GM12878 (cell line): ENCODE measurements around the gene BBC3. TPM values are rescaled to one million over a fixed set of nuclear protein-coding genes. Genes with fewer than 3 reads are reported as not detected.

ENCODE experiments used
- ATAC-seq: fragments of 200-7000 bp; cut with Tn5 transposase; 3 replicates; pipeline ENCODE4 v1.9.1; 2020; ENCODE audit warnings: mild to moderate bottlenecking, moderate library complexity
- BruUV-seq: library from RNA; stranded (reverse); fragments of 400-500 nt; replicated peaks from 2 replicates; lab custom pipeline; 2021; lab: Mats Ljungman, UMichigan
- CTCF ChIA-PET: fragments of 300-600 bp; sonication (Branson Sonifier 250); formaldehyde crosslinking; extraction: SDS; loops from one replicate; lab custom pipeline; 2021; ENCODE audit warnings: inconsistent platforms; lab: Yijun Ruan, JAX
- POLR2A ChIA-PET: fragments of 350-600 bp; formaldehyde crosslinking; extraction: SDS; loops from one replicate; lab custom pipeline; 2021; ENCODE audit warnings: inconsistent platforms; lab: Charles Lee
- RAD21 ChIA-PET: fragments of 300-600 bp; sonication (Branson Sonifier 250); formaldehyde crosslinking; loops from one replicate; lab custom pipeline; 2023; ENCODE audit warnings: antibody characterized with exemption; ENCODE audit not compliant: unreplicated experiment; lab: Charles Lee
- SMC1A ChIA-PET: fragments of 300-600 bp; sonication (Branson Sonifier 250); formaldehyde crosslinking; loops from one replicate; lab custom pipeline; 2023; ENCODE audit not compliant: unreplicated experiment, uncharacterized antibody; lab: Charles Lee
- DNase-seq: peaks from one replicate; pipeline ENCODE4 v3.0.0-alpha.2; 2011; ENCODE audit warnings: low read depth, low spot score
- FAIRE-seq: peaks from 3 replicates; lab custom pipeline; 2011; peaks lifted over from hg19 to GRCh38; lab: Jason Lieb, UNC
- H2AFZ ChIP-seq: 2 replicates; pipeline ENCODE4 v1.6.0; 2011; ENCODE audit warnings: low read depth, low read length, control low read depth; ENCODE audit not compliant: control insufficient read depth
- H3K27ac ChIP-seq: 2 replicates; pipeline ENCODE4 v1.5.1; 2011; ENCODE audit warnings: control low read depth; ENCODE audit not compliant: control insufficient read depth, insufficient read depth
- H3K27me3 ChIP-seq, 2 experiments: replicated peaks in 1 of 2; 2 replicates each; pipeline versions ENCODE4 v1.6.0 to v1.6.1; 2011; ENCODE audit warnings: low read length in 1 of 2; ENCODE audit not compliant: control insufficient read depth in 2 of 2, insufficient read depth in 2 of 2
- H3K36me3 ChIP-seq, 2 experiments: 2 replicates each; pipeline ENCODE4 v1.5.1; 2011; ENCODE audit warnings: low read length in 1 of 2; ENCODE audit not compliant: control insufficient read depth in 2 of 2, insufficient read depth in 2 of 2
- H3K4me1 ChIP-seq: 2 replicates; pipeline ENCODE4 v1.6.1; 2011; ENCODE audit warnings: mild to moderate bottlenecking, low read length, moderate library complexity, mixed read lengths; ENCODE audit not compliant: control insufficient read depth, insufficient read depth
- H3K4me2 ChIP-seq: 2 replicates; pipeline ENCODE4 v1.6.0; 2011; ENCODE audit warnings: control low read depth; ENCODE audit not compliant: control insufficient read depth, insufficient read depth
- H3K4me3 ChIP-seq: fragments of 200-600 bp; sonication (generic); 2 replicates; pipeline ENCODE4 v1.5.1; 2016
- H3K79me2 ChIP-seq: 2 replicates; pipeline ENCODE4 v1.6.0; 2011; ENCODE audit warnings: low read length; ENCODE audit not compliant: control insufficient read depth, insufficient read depth
- H3K9ac ChIP-seq: 2 replicates; pipeline ENCODE4 v1.8.0; 2011; ENCODE audit warnings: low read length, control low read depth, mixed read lengths; ENCODE audit not compliant: control insufficient read depth, insufficient read depth
- H3K9me3 ChIP-seq: replicated peaks from 3 replicates; pipeline ENCODE4 v1.5.1; 2011; ENCODE audit warnings: mild to moderate bottlenecking, low read length; ENCODE audit not compliant: control insufficient read depth, insufficient read depth
- H4K20me1 ChIP-seq: 2 replicates; pipeline ENCODE4 v1.6.0; 2011; ENCODE audit not compliant: control insufficient read depth, insufficient read depth
- ATF3 ChIP-seq: IDR thresholded peaks from 2 replicates; pipeline ENCODE4 v1.6.1; 2011; ENCODE audit warnings: low read depth, mild to moderate bottlenecking, low read length, moderate library complexity, borderline replicate concordance; ENCODE audit errors: extremely low read depth
- ATF7 ChIP-seq: fragments of 450-650 bp; IDR thresholded peaks from 2 replicates; pipeline ENCODE4 v1.6.1; 2016; ENCODE audit warnings: low read depth, mild to moderate bottlenecking
- CHD2 ChIP-seq: IDR thresholded peaks from 2 replicates; pipeline ENCODE4 v1.6.1; 2011; ENCODE audit warnings: low read depth, low read length, improper control_type of control experiment, borderline replicate concordance
- ESRRA ChIP-seq: IDR thresholded peaks from 2 replicates; pipeline ENCODE4 v1.6.1; 2012; ENCODE audit warnings: mild to moderate bottlenecking, low read length, improper control_type of control experiment
- FOS ChIP-seq: IDR thresholded peaks from 3 replicates; pipeline ENCODE4 v1.6.1; 2011; ENCODE audit warnings: borderline replicate concordance; ENCODE audit not compliant: insufficient read length; ENCODE audit errors: extremely low read depth
- LARP7 ChIP-seq: fragments of 450-650 bp; IDR thresholded peaks from 2 replicates; pipeline ENCODE4 v1.6.1; 2017; ENCODE audit warnings: mild to moderate bottlenecking
- MYB ChIP-seq: fragments of 150-350 bp; IDR thresholded peaks from 2 replicates; pipeline ENCODE4 v1.6.1; 2014; ENCODE audit warnings: mild to moderate bottlenecking, low read depth, low read length, borderline replicate concordance
- PBX3 ChIP-seq: IDR thresholded peaks from 2 replicates; pipeline ENCODE4 v1.6.1; 2011; ENCODE audit warnings: mild to moderate bottlenecking, low read depth, low read length, moderate library complexity; ENCODE audit not compliant: insufficient replicate concordance
- RBBP5 ChIP-seq: fragments of 200-600 bp; sonication (generic); conservative IDR thresholded peaks from 2 replicates; pipeline ENCODE4 v1.6.1; 2016
- RCOR1 ChIP-seq: conservative IDR thresholded peaks from 2 replicates; pipeline ENCODE4 v1.6.1; 2012; ENCODE audit warnings: low read depth, low read length, improper control_type of control experiment
- SIN3A ChIP-seq: IDR thresholded peaks from 2 replicates; pipeline ENCODE4 v1.6.1; 2012; ENCODE audit warnings: low read depth, low read length, improper control_type of control experiment
- SPI1 ChIP-seq: IDR thresholded peaks from 2 replicates; pipeline ENCODE4 v1.6.1; 2011; ENCODE audit warnings: low read depth, mild to moderate bottlenecking, low read length, moderate library complexity, borderline replicate concordance; ENCODE audit not compliant: insufficient read depth
- SRF ChIP-seq, 2 experiments: IDR thresholded peaks; 2 replicates each; pipeline ENCODE4 v1.6.1; 2011; ENCODE audit warnings: low read depth in 2 of 2, low read length in 2 of 2, mild to moderate bottlenecking in 1 of 2, moderate library complexity in 1 of 2
- ZBED1 ChIP-seq: IDR thresholded peaks from 2 replicates; pipeline ENCODE4 v1.6.1; 2016; ENCODE audit warnings: borderline replicate concordance
- WGBS: methylation state at CpG from one replicate; pipeline ENCODE4 v1.1.6; 2016; ENCODE audit warnings: low lambda C conversion rate; ENCODE audit not compliant: insufficient replicate concordance, insufficient coverage; ENCODE audit errors: missing lambda C conversion rate; 5-methylcytosine and 5-hydroxymethylcytosine counted together
- in situ Hi-C: fragments of 300-500 bp; cut with MboI; formaldehyde crosslinking; loops from 9 replicates; pipeline ENCODE4 v1.14.3; 2018; ENCODE audit warnings: mixed read lengths
- intact Hi-C: fragments of 100-400 bp; cut with micrococcal nuclease; formaldehyde crosslinking; loops from one replicate; pipeline ENCODE4 v1.14.2; 2022; ENCODE audit not compliant: unreplicated experiment
- polyA plus RNA-seq, 11 experiments: library from polyadenylated mRNA; depleted of rRNA in 4 of 11; unstranded in 6 of 11; stranded (reverse) in 5 of 11; fragments of >200 nt; fragmentation: Nextera tagmentation in 4 of 11; fragmentation: Illumina TruSeq in 1 of 11; extraction: Ambion mirVana in 4 of 11; extraction: Trizol in 1 of 11; gene quantifications; 1 replicate in 1 of 11; 2 replicates in 10 of 11; pipeline versions ENCODE4 v1.2.1 to v1.2.3, GENCODE V29; 2011 to 2016; ENCODE audit warnings: inconsistent platforms in 2 of 11, missing spikeins in 2 of 11, low read depth in 1 of 11
- total RNA-seq, 4 experiments: library from RNA; depleted of rRNA in 3 of 4; stranded (reverse); fragments of >200 nt in 3 of 4; fragmentation: Illumina TruSeq in 1 of 4; extraction: Trizol in 1 of 4; gene quantifications; 2 replicates each; pipeline versions ENCODE4 v1.2.1 to v1.2.3, GENCODE V29; 2013 to 2021

The BBC3 gene
- total and polyA plus RNA-seq, 10 of the 15 experiments (the other 5 are each of a cell fraction or from before 2014, with no cell fraction given), result 0.10 to 17.9 (median 7.5) TPM

GRCh38 chr19:47260476-47260875, 29.5 kb upstream of the BBC3 start:
- ChIA-PET RAD21 (no interaction called here), POLR2A (interaction anchor here (1.2 kb wide), 1 partner anchor 12 kb away, joined by 3 read pairs; no protein-coding TSS in a partner anchor), CTCF (interaction anchor here (2.4 kb wide), 1 partner anchor 14 kb away, joined by 13 read pairs; no protein-coding TSS in a partner anchor), SMC1A (no interaction called here)
- Histone ChIP-seq H4K20me1 (no peaks in the 10 kb centered on the region), H3K4me3 (no peak overlapping the region), H3K4me1 (peaks cover 15% of the 10 kb centered on the region), H3K4me2 (no peak overlapping the region), H3K79me2 (peaks cover 9% of the 10 kb centered on the region), H3K9ac (no peak overlapping the region), H3K27me3 (no peaks in the 10 kb centered on the region), H2AFZ (no peak overlapping the region), H3K36me3 (peaks cover 9 to 12% of the 10 kb centered on the region in 2 experiments; a peak in 3 of 4 replicates), H3K27ac (no peak overlapping the region), H3K9me3 (no peaks in the 10 kb centered on the region)
- no TSS peak for BruUV-seq
- ATAC-seq, result no peak
- intact Hi-C loops, result no loop called here
- no peak for FAIRE-seq
- no peak for DNase-seq
- in situ Hi-C loops, result no loop called here
- 90% methylated on average over 15 of the region's 17 CpGs for WGBS
- TF ChIP-seq SIN3A (no peak), ATF3 (no peak), CHD2 (no peak), SRF (IDR thresholded peaks at IDR 0.05; ENCODE audit: low read depth in 2 of 2, low read length in 2 of 2) (no peak), RBBP5 (no peak), ATF7 (no peak), FOS (no peak), ZBED1 (no peak), PBX3 (no peak), SPI1 (no peak), LARP7 (no peak), MYB (no peak), ESRRA (no peak), RCOR1 (no peak)
